HG03432 (cell line): ENCODE results near the gene ADAMTS12.
A peak's percentile ranks its signal among the peaks of the same experiment; 100 is the strongest.

Source experiments
- ATAC-seq: cut with Tn5 transposase; IDR thresholded peaks from one replicate; pipeline ENCODE4 v1.9.1; 2021; ENCODE audit warnings: mild to moderate bottlenecking, moderate library complexity; ENCODE audit not compliant: unreplicated experiment

Gene ADAMTS12

GRCh38 chr5:33621514-33621913, 270.3 kb downstream of the ADAMTS12 start:
- no peak for ATAC-seq

GRCh38 chr5:33614039-33614438, 277.8 kb downstream of the ADAMTS12 start:
- no peak for ATAC-seq

- no peak for ATAC-seq
Observed at GRCh38 chr5:33612386-33612785, 279.4 kb downstream of the ADAMTS12 start.

- no peak for ATAC-seq
Observed at GRCh38 chr5:33611877-33612276, 279.9 kb downstream of the ADAMTS12 start.

- no peak for ATAC-seq
Observed at GRCh38 chr5:33608344-33609041, 283.3 kb downstream of the ADAMTS12 start.

GRCh38 chr5:33604503-33604902, 287.3 kb downstream of the ADAMTS12 start:
- no peak for ATAC-seq

- no peak for ATAC-seq
Observed at GRCh38 chr5:33601881-33602280, 289.9 kb downstream of the ADAMTS12 start.

GRCh38 chr5:33595303-33595702, 296.5 kb downstream of the ADAMTS12 start:
- ATAC-seq = no peak

- no peak for ATAC-seq
Observed at GRCh38 chr5:33594006-33594405, 297.8 kb downstream of the ADAMTS12 start.

- no peak for ATAC-seq
Observed at GRCh38 chr5:33592245-33592644, 299.5 kb downstream of the ADAMTS12 start.

GRCh38 chr5:33588654-33589372, 303.0 kb downstream of the ADAMTS12 start:
- peak; percentile 45 for ATAC-seq

- no peak for ATAC-seq
Observed at GRCh38 chr5:33583332-33583731, 308.5 kb downstream of the ADAMTS12 start.

GRCh38 chr5:33582417-33582816, 309.4 kb downstream of the ADAMTS12 start:
- ATAC-seq = no peak

GRCh38 chr5:33579789-33580188, 312.0 kb downstream of the ADAMTS12 start:
- ATAC-seq = no peak

- no peak for ATAC-seq
Observed at GRCh38 chr5:33579152-33579551, 312.6 kb downstream of the ADAMTS12 start.

GRCh38 chr5:33576726-33577590, 314.8 kb downstream of the ADAMTS12 start:
- no peak for ATAC-seq

- no peak for ATAC-seq
Observed at GRCh38 chr5:33565324-33565723, 326.5 kb downstream of the ADAMTS12 start.

- no peak for ATAC-seq
Observed at GRCh38 chr5:33563983-33564908, 327.5 kb downstream of the ADAMTS12 start.

- no peak for ATAC-seq
Observed at GRCh38 chr5:33563530-33563929, 328.3 kb downstream of the ADAMTS12 start.

- ATAC-seq = no peak
Observed at GRCh38 chr5:33558489-33558888, 333.3 kb downstream of the ADAMTS12 start.
